Activated naive CD4-positive, alpha-beta T cell treated with anti-CD3 and anti-CD28 coated beads, Interleukin-2, amount 10 ng/mL, durations not matched to agents 7 days and 5 days (primary cell): ENCODE measurements around the gene IFI44.

Source experiments
- CTCF ChIA-PET: fragments of 350-600 bp; sonication (Branson Sonifier 250); formaldehyde crosslinking; loops from one replicate; lab custom pipeline; 2021; ENCODE audit warnings: antibody characterized with exemption; lab: Charles Lee
- DNase-seq: peaks from one replicate; pipeline ENCODE4 v3.0.0-alpha.2; 2020
- H3K27ac Mint-ChIP-seq: one replicate; pipeline ENCODE4 v1.8.0; 2021; ENCODE audit warnings: mild to moderate bottlenecking, moderate library complexity, mixed read lengths
- H3K27me3 Mint-ChIP-seq: one replicate; pipeline ENCODE4 v1.8.0; 2021; ENCODE audit warnings: mild to moderate bottlenecking, mixed read lengths
- H3K36me3 Mint-ChIP-seq: one replicate; pipeline ENCODE4 v1.8.0; 2021; ENCODE audit warnings: mixed read lengths
- H3K4me1 Mint-ChIP-seq: one replicate; pipeline ENCODE4 v1.8.0; 2021; ENCODE audit warnings: mixed read lengths
- H3K4me3 Mint-ChIP-seq: one replicate; pipeline ENCODE4 v1.8.0; 2021; ENCODE audit warnings: mild to moderate bottlenecking, moderate library complexity, mixed read lengths
- H3K9me3 Mint-ChIP-seq: one replicate; pipeline ENCODE4 v1.8.0; 2021; ENCODE audit warnings: mixed read lengths

Gene IFI44

GRCh38 chr1:78667939-78668338 lies 18.3 kb downstream of the IFI44 start:
- Mint-ChIP-seq H3K36me3 (peaks cover 15% of the 10 kb centered on the region), H3K4me1 (peaks cover 17% of the 10 kb centered on the region), H3K27ac (no peak overlapping the region), H3K4me3 (no peak overlapping the region), H3K9me3 (no peaks in the 10 kb centered on the region), H3K27me3 (no peaks in the 10 kb centered on the region)
- CTCF ChIA-PET, result no interaction called here
- no peak for DNase-seq

GRCh38 chr1:78668427-78668826 lies 18.8 kb downstream of the IFI44 start:
- peaks cover 17% of the 10 kb centered on the region for H3K4me1 Mint-ChIP-seq
- no peak overlapping the region for H3K27ac Mint-ChIP-seq
- peaks cover 10% of the 10 kb centered on the region for H3K36me3 Mint-ChIP-seq
- DNase-seq, result no peak
- CTCF ChIA-PET, result no interaction called here
- no peaks in the 10 kb centered on the region for H3K27me3 Mint-ChIP-seq
- H3K9me3 Mint-ChIP-seq, result no peaks in the 10 kb centered on the region
- no peak overlapping the region for H3K4me3 Mint-ChIP-seq

DNA sequence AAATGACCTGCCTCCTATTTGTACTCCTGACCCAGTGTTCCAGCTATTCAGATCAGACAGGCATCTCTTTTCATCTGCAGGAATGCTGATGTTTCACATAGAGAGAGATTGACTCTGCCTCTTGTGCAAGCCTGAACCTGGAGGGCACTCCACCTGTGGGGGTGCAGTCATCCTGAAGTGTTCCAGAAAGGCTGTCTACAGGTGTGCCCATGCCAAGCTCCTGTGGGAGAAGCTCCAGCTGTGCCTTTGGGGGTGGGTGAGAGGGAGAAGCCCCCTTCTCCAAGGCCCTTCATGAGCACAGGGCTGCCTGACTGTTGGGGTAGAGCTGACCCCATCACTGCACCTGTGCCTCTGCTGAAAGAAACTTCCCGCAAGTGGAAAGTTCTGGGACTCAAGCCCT lies 22.8 kb downstream of the IFI44 start:
- Mint-ChIP-seq H3K4me3 (no peak overlapping the region), H3K4me1 (peaks cover 17% of the 10 kb centered on the region), H3K36me3 (peaks cover 2% of the 10 kb centered on the region), H3K9me3 (no peaks in the 10 kb centered on the region), H3K27me3 (no peaks in the 10 kb centered on the region), H3K27ac (no peak overlapping the region)
- no peak for DNase-seq
- CTCF ChIA-PET, result interaction anchor here (0.6 to 5.7 kb wide), 5 partner anchors 21 to 667 kb away, joined by 3 to 30 read pairs (median 3); no protein-coding TSS in a partner anchor

GRCh38 chr1:78673120-78673519 lies 23.5 kb downstream of the IFI44 start:
- Mint-ChIP-seq H3K4me1 (peaks cover 23% of the 10 kb centered on the region), H3K9me3 (no peaks in the 10 kb centered on the region), H3K27ac (no peak overlapping the region), H3K27me3 (no peaks in the 10 kb centered on the region), H3K4me3 (no peak overlapping the region), H3K36me3 (peaks cover 2% of the 10 kb centered on the region)
- CTCF ChIA-PET, result interaction anchor here (0.6 to 5.7 kb wide), 6 partner anchors 22 to 668 kb away, joined by 3 to 30 read pairs (median 4); partner anchors contain the start of gene IFI44L
- peak; percentile 37 for DNase-seq

GRCh38 chr1:78676347-78676982 lies 26.8 kb downstream of the IFI44 start:
- Mint-ChIP-seq H3K4me3 (no peak overlapping the region), H3K27me3 (peaks cover 4% of the 10 kb centered on the region), H3K27ac (no peak overlapping the region), H3K9me3 (no peaks in the 10 kb centered on the region), H3K36me3 (peaks cover 1% of the 10 kb centered on the region), H3K4me1 (peaks cover 19% of the 10 kb centered on the region)
- DNase-seq, result peak; percentile 67
- CTCF ChIA-PET, result interaction anchor here (0.9 to 5.7 kb wide), 8 partner anchors 10 to 544 kb away, joined by 3 to 30 read pairs (median 6); no protein-coding TSS in a partner anchor

- no peaks in the 10 kb centered on the region for H3K36me3 Mint-ChIP-seq
- CTCF ChIA-PET, result interaction anchor here (0.6 to 2.1 kb wide), 4 partner anchors 56 to 123 kb away, joined by 3 to 17 read pairs (median 4); partner anchors contain the start of gene IFI44L
- H3K27me3 Mint-ChIP-seq, result peaks cover 4% of the 10 kb centered on the region
- DNase-seq, result no peak
- no peak overlapping the region for H3K27ac Mint-ChIP-seq
- H3K4me3 Mint-ChIP-seq, result no peak overlapping the region
- no peaks in the 10 kb centered on the region for H3K9me3 Mint-ChIP-seq
- peaks cover 15% of the 10 kb centered on the region for H3K4me1 Mint-ChIP-seq
Measured at GRCh38 chr1:78676993-78677392, 27.4 kb downstream of the IFI44 start.

DNA sequence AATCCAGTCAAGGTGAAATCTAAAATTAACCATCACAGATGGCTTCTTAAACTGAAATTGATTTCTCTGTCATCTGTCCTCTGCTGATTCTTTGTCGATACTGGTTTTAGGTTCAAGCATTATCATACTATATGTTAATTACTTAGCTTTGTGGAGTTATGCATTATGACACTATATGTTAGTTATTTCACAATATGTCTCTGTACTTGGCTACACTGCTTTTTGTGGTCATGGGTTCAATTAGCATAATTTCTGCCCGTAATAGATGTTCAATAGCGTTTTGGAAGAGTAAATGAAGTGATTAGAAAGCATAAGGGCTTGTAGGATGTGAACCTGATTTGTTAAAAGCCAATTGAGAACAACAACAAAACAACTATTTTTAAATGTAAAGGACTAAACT lies 28.2 kb downstream of the IFI44 start:
- peaks cover 15% of the 10 kb centered on the region for H3K4me1 Mint-ChIP-seq
- H3K36me3 Mint-ChIP-seq, result no peaks in the 10 kb centered on the region
- H3K4me3 Mint-ChIP-seq, result no peak overlapping the region
- H3K27ac Mint-ChIP-seq, result peak overlapping the region; percentile 46
- H3K27me3 Mint-ChIP-seq, result peaks cover 4% of the 10 kb centered on the region
- no peak for DNase-seq
- no peaks in the 10 kb centered on the region for H3K9me3 Mint-ChIP-seq
- CTCF ChIA-PET, result interaction anchor here (0.6 to 2.1 kb wide), 6 partner anchors 57 to 547 kb away, joined by 3 to 17 read pairs (median 4); partner anchors contain the start of gene IFI44L

GRCh38 chr1:78678324-78678723 lies 28.7 kb downstream of the IFI44 start:
- Mint-ChIP-seq H3K4me1 (peaks cover 15% of the 10 kb centered on the region), H3K4me3 (peak overlapping the region; percentile 6), H3K9me3 (no peaks in the 10 kb centered on the region), H3K27me3 (peaks cover 4% of the 10 kb centered on the region), H3K36me3 (no peaks in the 10 kb centered on the region), H3K27ac (peak overlapping the region; percentile 46)
- CTCF ChIA-PET, result interaction anchor here (1.5 to 2.1 kb wide), 5 partner anchors 58 to 547 kb away, joined by 3 to 17 read pairs (median 4); partner anchors contain the start of gene IFI44L
- DNase-seq, result peak; percentile 48

DNA sequence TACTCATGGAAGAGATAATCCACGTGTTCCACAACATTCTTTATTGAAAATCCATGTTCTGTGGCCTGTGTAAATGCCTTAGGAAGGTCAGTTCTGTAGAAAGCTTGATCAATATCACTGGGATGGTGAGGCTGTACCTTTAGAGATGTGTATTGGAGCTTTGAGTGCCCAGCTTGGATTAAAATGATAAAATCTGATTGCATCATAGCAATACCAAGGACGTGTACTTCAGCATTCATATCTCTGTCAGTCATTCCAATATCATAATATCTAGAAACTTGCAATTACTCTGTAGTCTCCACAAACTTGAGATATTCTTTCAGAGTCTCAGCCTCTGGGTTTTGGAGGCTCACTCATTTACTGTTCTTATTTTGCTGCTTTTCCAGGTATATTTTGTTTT lies 31.6 kb downstream of the IFI44 start:
- CTCF ChIA-PET, result no interaction called here

GRCh38 chr1:78682496-78682895 lies 32.9 kb downstream of the IFI44 start:
- Mint-ChIP-seq H3K36me3 (no peaks in the 10 kb centered on the region), H3K4me3 (no peak overlapping the region), H3K27me3 (peaks cover 9% of the 10 kb centered on the region), H3K4me1 (peaks cover 15% of the 10 kb centered on the region), H3K9me3 (no peaks in the 10 kb centered on the region), H3K27ac (no peak overlapping the region)
- DNase-seq, result no peak
- CTCF ChIA-PET, result no interaction called here

More for the DNA sequence above, 31.6 kb downstream of the IFI44 start:
- H3K36me3 Mint-ChIP-seq, result no peaks in the 10 kb centered on the region
- peaks cover 15% of the 10 kb centered on the region for H3K4me1 Mint-ChIP-seq
- DNase-seq, result no peak
- no peaks in the 10 kb centered on the region for H3K9me3 Mint-ChIP-seq
- no peak overlapping the region for H3K27ac Mint-ChIP-seq
- peaks cover 9% of the 10 kb centered on the region for H3K27me3 Mint-ChIP-seq
- H3K4me3 Mint-ChIP-seq, result no peak overlapping the region

DNA sequence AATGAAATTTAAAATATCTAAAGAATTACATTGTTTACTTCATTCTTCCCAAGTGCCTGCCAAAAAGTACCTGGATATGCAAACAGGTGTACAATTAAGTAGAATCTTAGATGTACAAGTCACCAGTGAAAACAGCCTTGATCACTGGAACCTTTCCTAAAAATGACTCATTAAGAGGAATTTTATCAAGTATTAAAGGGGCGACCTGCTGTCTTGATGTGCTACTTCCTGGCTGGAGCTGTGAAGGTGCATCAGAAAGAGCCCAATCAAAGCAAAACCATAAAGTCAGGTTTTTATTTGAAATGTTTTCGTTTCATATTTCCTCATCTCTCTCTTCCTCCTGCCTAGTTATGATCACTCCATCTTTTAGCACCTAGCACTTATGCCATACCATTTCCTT lies 33.4 kb downstream of the IFI44 start:
- peaks cover 9% of the 10 kb centered on the region for H3K27me3 Mint-ChIP-seq
- no peak overlapping the region for H3K27ac Mint-ChIP-seq
- CTCF ChIA-PET, result no interaction called here
- H3K36me3 Mint-ChIP-seq, result no peaks in the 10 kb centered on the region
- H3K9me3 Mint-ChIP-seq, result no peaks in the 10 kb centered on the region
- peaks cover 9% of the 10 kb centered on the region for H3K4me1 Mint-ChIP-seq
- H3K4me3 Mint-ChIP-seq, result no peak overlapping the region
- DNase-seq, result no peak

DNA sequence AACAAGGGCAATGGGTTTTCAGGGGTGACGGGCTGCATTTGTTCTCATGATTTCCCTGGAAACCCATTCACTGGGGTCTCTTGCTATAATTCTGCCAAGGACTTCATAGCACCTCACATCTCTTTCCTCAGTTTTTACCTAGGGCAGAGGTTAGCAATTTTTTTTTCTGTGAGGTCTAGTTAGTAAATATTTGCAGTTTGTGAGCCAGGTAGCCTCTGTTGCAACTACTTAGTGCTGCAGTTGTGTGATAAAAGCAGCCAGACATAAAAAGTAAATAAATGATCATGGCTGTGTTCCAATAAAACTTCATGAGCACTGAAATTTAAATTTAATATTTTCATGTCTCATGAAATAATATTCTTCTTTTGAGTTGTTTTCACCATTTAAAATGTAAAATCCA lies 37.7 kb downstream of the IFI44 start:
- H3K27ac Mint-ChIP-seq, result no peak overlapping the region
- H3K9me3 Mint-ChIP-seq, result no peaks in the 10 kb centered on the region
- H3K36me3 Mint-ChIP-seq, result no peaks in the 10 kb centered on the region
- no peak for DNase-seq
- H3K4me3 Mint-ChIP-seq, result no peak overlapping the region
- H3K4me1 Mint-ChIP-seq, result no peaks in the 10 kb centered on the region
- H3K27me3 Mint-ChIP-seq, result peaks cover 13% of the 10 kb centered on the region
- CTCF ChIA-PET, result no interaction called here

GRCh38 chr1:78687914-78688313 lies 38.3 kb downstream of the IFI44 start:
- no peak overlapping the region for H3K4me3 Mint-ChIP-seq
- no peak for DNase-seq

DNA sequence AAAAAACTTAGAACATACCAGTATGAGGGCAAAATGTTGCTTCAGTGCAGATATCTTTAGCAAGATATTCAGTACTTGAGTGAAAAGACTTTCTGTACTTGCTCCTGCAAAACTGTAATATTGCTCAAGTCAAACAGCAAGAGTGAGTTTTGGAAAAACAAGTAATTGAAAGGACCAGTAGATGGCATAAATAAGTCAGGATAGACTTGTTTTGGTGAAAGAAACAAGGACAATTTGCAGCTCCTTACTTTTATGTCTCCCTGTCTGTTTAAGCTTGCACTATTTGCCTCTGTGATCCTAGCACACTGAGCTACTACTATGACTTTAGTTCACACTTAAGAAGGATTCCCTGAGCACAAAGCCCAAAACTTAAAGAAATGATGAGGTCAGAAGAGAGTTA lies 39.1 kb downstream of the IFI44 start:
- no peaks in the 10 kb centered on the region for H3K36me3 Mint-ChIP-seq
- H3K4me3 Mint-ChIP-seq, result no peak overlapping the region
- CTCF ChIA-PET, result interaction anchor here (0.6 kb wide), 1 partner anchor 152 kb away, joined by 3 read pairs; no protein-coding TSS in a partner anchor
- no peak for DNase-seq
- H3K27ac Mint-ChIP-seq, result no peak overlapping the region
- no peaks in the 10 kb centered on the region for H3K9me3 Mint-ChIP-seq
- no peaks in the 10 kb centered on the region for H3K4me1 Mint-ChIP-seq
- peaks cover 12% of the 10 kb centered on the region for H3K27me3 Mint-ChIP-seq

More at GRCh38 chr1:78687914-78688313, 38.3 kb downstream of the IFI44 start:
- Mint-ChIP-seq H3K36me3 (no peaks in the 10 kb centered on the region), H3K4me1 (no peaks in the 10 kb centered on the region), H3K27me3 (peaks cover 13% of the 10 kb centered on the region), H3K27ac (no peak overlapping the region), H3K9me3 (no peaks in the 10 kb centered on the region)
- CTCF ChIA-PET, result no interaction called here

DNA sequence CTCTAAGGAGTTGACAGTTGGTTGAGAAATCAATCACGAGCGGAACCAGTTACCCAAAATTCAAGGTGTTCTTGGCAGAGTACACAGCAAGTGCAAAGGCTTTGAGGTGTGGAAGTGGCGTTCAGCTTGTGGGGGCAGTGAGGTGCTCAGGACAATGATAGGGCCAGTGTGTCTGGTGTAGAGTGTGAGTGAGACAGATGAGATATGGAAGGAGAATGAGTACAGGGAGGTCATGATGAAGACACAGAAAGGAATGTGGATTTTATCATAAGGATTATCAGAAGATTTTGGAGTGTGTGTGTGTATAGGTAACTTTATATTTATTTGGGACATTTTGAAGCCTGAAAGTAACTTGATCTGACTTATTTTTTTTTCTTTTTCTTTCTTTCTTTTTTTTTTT lies 40.9 kb downstream of the IFI44 start:
- CTCF ChIA-PET, result no interaction called here
- Mint-ChIP-seq H3K4me3 (no peak overlapping the region), H3K27me3 (peaks cover 9% of the 10 kb centered on the region), H3K9me3 (no peaks in the 10 kb centered on the region), H3K27ac (no peak overlapping the region), H3K4me1 (no peaks in the 10 kb centered on the region), H3K36me3 (no peaks in the 10 kb centered on the region)
- DNase-seq, result no peak
